NB4 (cell line): ENCODE data around the gene CRACDL.

Experiments
- CTCF ChIP-seq: IDR thresholded peaks from one replicate; pipeline ENCODE4 v1.5.1; 2012; ENCODE audit warnings: low read depth, low read length
- MAX ChIP-seq: IDR thresholded peaks from 2 replicates; pipeline ENCODE4 v1.6.1; 2011; ENCODE audit warnings: low read depth, low read length

- TF ChIP-seq CTCF (no peak), MAX (no peak)
Measured at GRCh38 chr2:98975611-98976010, 39.6 kb upstream of the CRACDL start.
